Measurements from ENCODE around the gene GPC3. TPM values are rescaled to one million over a fixed set of nuclear protein-coding genes. Genes with fewer than 3 reads are reported as not detected.

GPC3 gene
- total and polyA plus RNA-seq, 2 donors (not counting 3 experiments of a cell fraction or from before 2014, with no cell fraction given): not detected

DNA sequence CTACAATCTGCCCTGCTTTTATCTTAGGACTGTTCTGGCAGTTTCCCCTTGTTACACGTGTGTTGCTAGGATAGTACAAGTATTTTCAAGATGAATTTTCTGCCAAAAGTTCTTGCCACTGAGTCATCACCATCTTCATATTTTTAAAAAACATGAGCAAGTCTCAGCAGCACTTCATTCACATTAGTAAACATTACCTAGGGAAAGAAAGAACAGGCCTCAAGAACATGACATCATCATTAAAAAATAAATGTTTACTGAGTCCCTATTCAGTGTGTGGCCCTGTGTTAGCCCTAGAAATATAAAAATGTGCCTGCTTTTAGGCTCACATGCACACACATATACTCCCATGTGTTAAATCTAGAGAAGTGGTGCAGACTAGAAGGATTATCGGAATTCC is 18.7 kb upstream of the GPC3 start:
- Histone ChIP-seq H3K9me3 (replicated peaks; ENCODE audit: control insufficient read depth, insufficient read depth, low read length) (no peaks in the 10 kb centered on the region), H3K4me2 (ENCODE audit: insufficient read depth, low read length) (no peak overlapping the region), H3K36me3 (ENCODE audit: control insufficient read depth in 2 of 2, extremely low read depth in 1 of 2, insufficient read depth in 2 of 2, low read length in 2 of 2) (no peaks in the 10 kb centered on the region), H3K4me1 (ENCODE audit: control insufficient read depth, extremely low read depth, insufficient read depth, low read length) (no peaks in the 10 kb centered on the region), H3K9ac (replicated peaks; ENCODE audit: extremely low read depth, insufficient read depth, low read length) (no peak overlapping the region), H3K9me1 (replicated peaks; ENCODE audit: control insufficient read depth, extremely low read depth, insufficient read depth, low read length) (no peaks in the 10 kb centered on the region), H3K27me3 (ENCODE audit: control insufficient read depth in 2 of 2, insufficient read depth in 2 of 2, low read length in 2 of 2) (no peaks in the 10 kb centered on the region), H2AFZ (ENCODE audit: low read depth, low read length) (no peak overlapping the region), H3K27ac (ENCODE audit: insufficient read depth, low read depth, low read length) (no peak overlapping the region), H3K79me2 (ENCODE audit: control insufficient read depth, insufficient read depth, low read length) (no peaks in the 10 kb centered on the region), H3K4me3 (replicated peaks in 1 of 3; ENCODE audit: insufficient read depth in 1 of 3, low read depth in 1 of 3, low read length in 3 of 3) (no peak overlapping the region), H4K20me1 (replicated peaks; ENCODE audit: control insufficient read depth, extremely low read depth, insufficient read depth, low read length) (no peaks in the 10 kb centered on the region)
- DNase-seq (ENCODE audit: low read depth, low spot score) (no peak), FAIRE-seq (no peak)
- intact Hi-C loops (cut with micrococcal nuclease) (no loop called here), dilution Hi-C loops (cut with MboI; ENCODE audit: extremely low pct_ligation_motif_present, low sequenced_read_pairs) (no loop called here)
- BruUV-seq (replicated peaks): no TSS peak
- ChIA-PET POLR2A (no interaction called here), CTCF (no interaction called here)
- no peak for TF ChIP-seq FOS (IDR thresholded peaks at IDR 0.05; ENCODE audit: borderline replicate concordance, insufficient read depth, low read length)
- TF ChIP-seq, protein P1, sequence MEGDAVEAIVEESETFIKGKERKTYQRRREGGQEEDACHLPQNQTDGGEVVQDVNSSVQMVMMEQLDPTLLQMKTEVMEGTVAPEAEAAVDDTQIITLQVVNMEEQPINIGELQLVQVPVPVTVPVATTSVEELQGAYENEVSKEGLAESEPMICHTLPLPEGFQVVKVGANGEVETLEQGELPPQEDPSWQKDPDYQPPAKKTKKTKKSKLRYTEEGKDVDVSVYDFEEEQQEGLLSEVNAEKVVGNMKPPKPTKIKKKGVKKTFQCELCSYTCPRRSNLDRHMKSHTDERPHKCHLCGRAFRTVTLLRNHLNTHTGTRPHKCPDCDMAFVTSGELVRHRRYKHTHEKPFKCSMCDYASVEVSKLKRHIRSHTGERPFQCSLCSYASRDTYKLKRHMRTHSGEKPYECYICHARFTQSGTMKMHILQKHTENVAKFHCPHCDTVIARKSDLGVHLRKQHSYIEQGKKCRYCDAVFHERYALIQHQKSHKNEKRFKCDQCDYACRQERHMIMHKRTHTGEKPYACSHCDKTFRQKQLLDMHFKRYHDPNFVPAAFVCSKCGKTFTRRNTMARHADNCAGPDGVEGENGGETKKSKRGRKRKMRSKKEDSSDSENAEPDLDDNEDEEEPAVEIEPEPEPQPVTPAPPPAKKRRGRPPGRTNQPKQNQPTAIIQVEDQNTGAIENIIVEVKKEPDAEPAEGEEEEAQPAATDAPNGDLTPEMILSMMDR (IDR thresholded peaks at IDR 0.05; ENCODE audit: extremely low read depth in 1 of 2, insufficient read depth in 1 of 2, low read depth in 1 of 2, low read length in 2 of 2): no peak
- no peak for TF ChIP-seq EZH2 (IDR thresholded peaks at IDR 0.05; ENCODE audit: borderline replicate concordance, low read depth, low read length, severe bottlenecking)
- TF ChIP-seq MYC (IDR thresholded peaks at IDR 0.05; ENCODE audit: low read depth, low read length): no peak
- no peak for TF ChIP-seq GATA2 (IDR thresholded peaks at IDR 0.05; ENCODE audit: insufficient read depth, insufficient read length, low read depth, low read length)

DNA sequence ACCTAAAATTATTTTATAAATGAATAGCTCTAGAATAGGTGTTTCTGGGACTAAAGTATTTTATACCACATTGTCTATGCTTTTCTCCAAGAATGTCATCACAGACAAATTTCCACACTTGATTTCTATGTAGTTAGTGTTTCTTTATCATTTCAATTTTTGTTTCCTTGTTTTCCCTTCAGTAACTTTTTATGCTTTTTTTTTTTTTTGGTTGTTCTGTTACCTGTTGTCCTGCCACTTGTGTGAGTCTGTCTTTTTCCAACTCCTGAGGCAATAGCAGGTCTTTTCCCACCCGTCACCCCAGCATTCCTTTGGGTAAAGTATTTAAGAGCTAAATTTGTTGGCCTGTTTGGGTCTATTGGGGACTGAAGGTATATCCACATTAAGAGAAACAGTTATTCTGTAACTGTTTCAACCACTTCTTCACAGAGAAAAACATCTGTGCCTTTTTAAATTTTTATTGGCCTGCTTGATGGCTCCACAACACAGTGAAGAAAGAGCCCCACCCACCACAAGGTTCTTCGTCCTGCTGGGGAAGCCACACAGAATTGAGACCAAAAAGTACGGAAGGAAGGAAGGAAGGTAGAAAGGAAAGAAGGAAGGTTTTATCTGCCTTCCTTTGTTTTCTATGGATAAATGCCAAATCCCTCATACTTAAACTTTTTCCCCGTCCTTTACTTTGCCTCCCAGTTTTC is 17.7 kb upstream of the GPC3 start:
- Histone ChIP-seq H3K27me3 (ENCODE audit: control insufficient read depth in 2 of 2, insufficient read depth in 2 of 2, low read length in 2 of 2) (no peaks in the 10 kb centered on the region), H3K9me1 (replicated peaks; ENCODE audit: control insufficient read depth, extremely low read depth, insufficient read depth, low read length) (no peaks in the 10 kb centered on the region), H3K79me2 (ENCODE audit: control insufficient read depth, insufficient read depth, low read length) (no peaks in the 10 kb centered on the region), H3K9me3 (replicated peaks; ENCODE audit: control insufficient read depth, insufficient read depth, low read length) (no peaks in the 10 kb centered on the region), H4K20me1 (replicated peaks; ENCODE audit: control insufficient read depth, extremely low read depth, insufficient read depth, low read length) (no peaks in the 10 kb centered on the region), H3K9ac (replicated peaks; ENCODE audit: extremely low read depth, insufficient read depth, low read length) (no peak overlapping the region), H3K27ac (ENCODE audit: insufficient read depth, low read depth, low read length) (no peak overlapping the region), H2AFZ (ENCODE audit: low read depth, low read length) (no peak overlapping the region), H3K4me1 (ENCODE audit: control insufficient read depth, extremely low read depth, insufficient read depth, low read length) (no peaks in the 10 kb centered on the region), H3K4me2 (ENCODE audit: insufficient read depth, low read length) (no peak overlapping the region), H3K4me3 (replicated peaks in 1 of 3; ENCODE audit: insufficient read depth in 1 of 3, low read depth in 1 of 3, low read length in 3 of 3) (no peak overlapping the region), H3K36me3 (ENCODE audit: control insufficient read depth in 2 of 2, extremely low read depth in 1 of 2, insufficient read depth in 2 of 2, low read length in 2 of 2) (no peaks in the 10 kb centered on the region)
- FAIRE-seq (no peak), DNase-seq (ENCODE audit: low read depth, low spot score) (no peak)
- dilution Hi-C loops (cut with MboI; ENCODE audit: extremely low pct_ligation_motif_present, low sequenced_read_pairs) (no loop called here), intact Hi-C loops (cut with micrococcal nuclease) (no loop called here)
- CTCF ChIA-PET: no interaction called here
- POLR2A ChIA-PET: no interaction called here
- TF ChIP-seq POLR2AphosphoS5 (IDR thresholded peaks at IDR 0.05; ENCODE audit: insufficient read depth, low read depth, low read length): no peak
- TF ChIP-seq MYC (IDR thresholded peaks at IDR 0.05; ENCODE audit: low read depth, low read length): no peak
- no peak for TF ChIP-seq FOS (IDR thresholded peaks at IDR 0.05; ENCODE audit: borderline replicate concordance, insufficient read depth, low read length)
- TF ChIP-seq, protein P2, sequence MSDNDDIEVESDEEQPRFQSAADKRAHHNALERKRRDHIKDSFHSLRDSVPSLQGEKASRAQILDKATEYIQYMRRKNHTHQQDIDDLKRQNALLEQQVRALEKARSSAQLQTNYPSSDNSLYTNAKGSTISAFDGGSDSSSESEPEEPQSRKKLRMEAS (IDR thresholded peaks at IDR 0.05; ENCODE audit: insufficient read depth, insufficient read length): no peak
- no peak for TF ChIP-seq EZH2 (IDR thresholded peaks at IDR 0.05; ENCODE audit: borderline replicate concordance, low read depth, low read length, severe bottlenecking)
- no peak for TF ChIP-seq GATA2 (IDR thresholded peaks at IDR 0.05; ENCODE audit: insufficient read depth, insufficient read length, low read depth, low read length)
- TF ChIP-seq, protein P1 (IDR thresholded peaks at IDR 0.05; ENCODE audit: extremely low read depth in 1 of 2, insufficient read depth in 1 of 2, low read depth in 1 of 2, low read length in 2 of 2): no peak
- TF ChIP-seq JUN (IDR thresholded peaks at IDR 0.05; ENCODE audit: borderline replicate concordance, insufficient read depth, insufficient read length, low read depth): no peak
- no peak for TF ChIP-seq POLR2A (IDR thresholded peaks at IDR 0.05; ENCODE audit: low read depth, low read length)
- no TSS peak for BruUV-seq (replicated peaks)
